ENCODE measurements around the gene NFYA. TPM values are rescaled to one million over a fixed set of nuclear protein-coding genes. Genes with fewer than 3 reads are reported as not detected.
"Not testable (repeated sequence)": the region's sequence is repeated elsewhere in the genome, so short reads cannot be mapped to it uniquely, and the experiment has no call there.

NFYA gene
- total RNA-seq, 1 donor from 2014 or later, result 40.4 TPM

DNA sequence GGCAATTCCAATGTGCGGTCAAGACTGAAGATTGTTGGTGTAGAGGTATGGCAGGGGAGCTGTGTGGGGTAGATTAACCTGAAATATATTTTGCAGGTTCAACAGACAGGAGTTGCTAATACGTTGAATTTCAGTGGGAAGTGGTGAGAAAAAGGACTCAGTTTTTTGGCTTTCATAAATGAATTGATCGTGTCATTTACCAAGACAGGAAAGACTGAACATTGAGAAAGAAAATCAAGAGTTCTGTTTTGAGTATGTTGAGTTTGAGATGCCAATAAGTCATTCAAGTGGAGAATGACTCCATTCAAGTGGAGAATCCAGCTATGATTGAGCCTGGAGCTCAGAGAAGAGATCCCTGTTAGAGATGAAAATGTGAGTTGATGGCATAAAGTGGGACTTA lies 31.1 kb downstream of the NFYA start:
- no peak overlapping the region for H3K4me3 Mint-ChIP-seq
- no peaks in the 10 kb centered on the region for H3K4me1 Mint-ChIP-seq (ENCODE audit: unreplicated experiment)
- H3K36me3 Mint-ChIP-seq, result peaks cover 15% of the 10 kb centered on the region
- H3K27me3 Mint-ChIP-seq, result no peaks in the 10 kb centered on the region
- DNase-seq (ENCODE audit: extremely low spot score, unreplicated experiment), result no peak
- no peak for TF ChIP-seq CTCF (conservative IDR thresholded peaks at IDR 0.05)
- H3K27ac Mint-ChIP-seq, result no peak overlapping the region
- H3K9me3 Mint-ChIP-seq, result no peaks in the 10 kb centered on the region

- no peaks in the 10 kb centered on the region for H3K36me3 Mint-ChIP-seq
- no peak overlapping the region for H3K27ac Mint-ChIP-seq
- no peaks in the 10 kb centered on the region for H3K9me3 Mint-ChIP-seq
- H3K4me3 Mint-ChIP-seq, result no peak overlapping the region
- DNase-seq (ENCODE audit: extremely low spot score, unreplicated experiment), result no peak
- no peak for TF ChIP-seq CTCF (conservative IDR thresholded peaks at IDR 0.05)
- no peaks in the 10 kb centered on the region for H3K27me3 Mint-ChIP-seq
- H3K4me1 Mint-ChIP-seq (ENCODE audit: unreplicated experiment), result no peaks in the 10 kb centered on the region
Observed at GRCh38 chr6:41111017-41111416, 38.2 kb downstream of the NFYA start.

DNA sequence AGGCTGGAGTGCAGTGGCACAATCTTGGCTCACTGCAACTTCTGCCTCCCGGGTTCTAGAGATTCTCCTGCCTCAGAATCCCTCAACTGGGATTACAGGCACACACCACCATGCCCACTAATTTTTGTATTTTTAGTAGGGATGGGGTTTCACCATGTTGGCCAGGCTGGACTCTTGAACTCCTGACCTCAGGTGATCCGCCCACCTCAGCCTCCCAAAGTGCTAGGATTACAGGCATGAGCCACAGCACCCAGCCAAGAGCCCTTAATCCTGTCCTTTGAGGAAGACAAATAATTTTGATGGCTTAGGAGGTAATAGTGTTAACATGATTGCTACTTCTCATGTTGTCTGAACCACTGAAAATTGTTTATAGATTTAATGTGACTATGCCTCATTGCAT lies 42.3 kb downstream of the NFYA start:
- H3K36me3 Mint-ChIP-seq; H3K4me1 Mint-ChIP-seq (ENCODE audit: unreplicated experiment); H3K9me3 Mint-ChIP-seq; H3K4me3 Mint-ChIP-seq; DNase-seq (ENCODE audit: extremely low spot score, unreplicated experiment); H3K27ac Mint-ChIP-seq; H3K27me3 Mint-ChIP-seq: not testable (repeated sequence)

GRCh38 chr6:41119508-41119907 lies 46.7 kb downstream of the NFYA start:
- H3K9me3 Mint-ChIP-seq, result no peaks in the 10 kb centered on the region
- H3K36me3 Mint-ChIP-seq, result peaks cover 11% of the 10 kb centered on the region
- H3K4me1 Mint-ChIP-seq (ENCODE audit: unreplicated experiment), result no peaks in the 10 kb centered on the region
- TF ChIP-seq CTCF (conservative IDR thresholded peaks at IDR 0.05), result no peak
- no peak for DNase-seq (ENCODE audit: extremely low spot score, unreplicated experiment)
- H3K4me3 Mint-ChIP-seq, result no peak overlapping the region
- no peaks in the 10 kb centered on the region for H3K27me3 Mint-ChIP-seq
- H3K27ac Mint-ChIP-seq, result no peak overlapping the region

DNA sequence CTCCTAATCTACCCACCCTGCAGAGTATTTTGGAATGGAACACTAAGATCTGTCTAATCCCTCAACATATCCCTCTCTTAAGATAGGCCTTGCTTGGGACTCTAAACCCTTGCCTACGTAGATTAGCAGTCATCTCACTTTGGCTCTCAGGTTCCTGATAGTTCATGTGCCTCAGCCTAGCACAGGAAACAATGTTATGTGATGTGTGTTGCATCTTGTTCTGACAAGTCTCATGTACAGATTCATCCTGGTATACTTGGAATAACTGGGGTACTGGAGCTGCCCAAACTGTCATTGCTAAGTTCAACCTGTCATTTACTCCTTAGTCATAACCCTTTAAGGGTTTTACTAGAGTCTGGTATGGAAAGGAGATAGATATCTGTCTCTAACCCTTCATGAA lies 47.3 kb downstream of the NFYA start:
- peaks cover 11% of the 10 kb centered on the region for H3K36me3 Mint-ChIP-seq
- H3K9me3 Mint-ChIP-seq, result no peaks in the 10 kb centered on the region
- H3K4me3 Mint-ChIP-seq, result no peak overlapping the region
- H3K4me1 Mint-ChIP-seq (ENCODE audit: unreplicated experiment), result no peaks in the 10 kb centered on the region
- no peak for TF ChIP-seq CTCF (conservative IDR thresholded peaks at IDR 0.05)
- no peak overlapping the region for H3K27ac Mint-ChIP-seq
- no peaks in the 10 kb centered on the region for H3K27me3 Mint-ChIP-seq
- DNase-seq (ENCODE audit: extremely low spot score, unreplicated experiment), result no peak

DNA sequence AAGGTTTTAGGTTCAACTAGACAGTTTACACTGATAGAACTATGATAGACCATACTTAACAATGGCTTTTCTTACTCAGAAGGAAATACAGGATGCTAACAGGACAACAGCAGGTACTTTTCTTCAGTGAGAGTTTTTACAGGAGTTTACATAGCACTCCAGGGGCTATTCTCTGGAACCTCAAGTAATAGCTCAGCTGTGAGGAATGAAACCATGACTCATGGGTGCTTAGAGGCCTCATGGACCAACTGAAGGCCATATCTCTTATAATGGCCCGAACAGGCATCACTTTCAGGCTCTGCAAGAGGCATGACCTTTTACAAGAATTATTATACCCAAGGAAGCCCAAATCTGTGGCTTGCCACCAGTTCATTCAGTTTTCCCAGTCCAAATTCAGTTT lies 49.6 kb downstream of the NFYA start:
- H3K27me3 Mint-ChIP-seq, result no peaks in the 10 kb centered on the region
- no peaks in the 10 kb centered on the region for H3K4me1 Mint-ChIP-seq (ENCODE audit: unreplicated experiment)
- H3K27ac Mint-ChIP-seq, result no peak overlapping the region
- no peaks in the 10 kb centered on the region for H3K9me3 Mint-ChIP-seq
- peaks cover 11% of the 10 kb centered on the region for H3K36me3 Mint-ChIP-seq
- no peak for TF ChIP-seq CTCF (conservative IDR thresholded peaks at IDR 0.05)
- no peak for DNase-seq (ENCODE audit: extremely low spot score, unreplicated experiment)
- no peak overlapping the region for H3K4me3 Mint-ChIP-seq

Measured in type B pancreatic cell (in vitro differentiated cells).